HG02884 (cell line): ENCODE measurements around the gene CYP3A4.
"Not testable (repeated sequence)": the region's sequence is repeated elsewhere in the genome, so short reads cannot be mapped to it uniquely, and the experiment has no call there.

Experiments
- ATAC-seq: cut with Tn5 transposase; IDR thresholded peaks from one replicate; pipeline ENCODE4 v1.9.1; 2021; ENCODE audit warnings: mild to moderate bottlenecking, moderate library complexity; ENCODE audit not compliant: unreplicated experiment

CYP3A4 gene

DNA sequence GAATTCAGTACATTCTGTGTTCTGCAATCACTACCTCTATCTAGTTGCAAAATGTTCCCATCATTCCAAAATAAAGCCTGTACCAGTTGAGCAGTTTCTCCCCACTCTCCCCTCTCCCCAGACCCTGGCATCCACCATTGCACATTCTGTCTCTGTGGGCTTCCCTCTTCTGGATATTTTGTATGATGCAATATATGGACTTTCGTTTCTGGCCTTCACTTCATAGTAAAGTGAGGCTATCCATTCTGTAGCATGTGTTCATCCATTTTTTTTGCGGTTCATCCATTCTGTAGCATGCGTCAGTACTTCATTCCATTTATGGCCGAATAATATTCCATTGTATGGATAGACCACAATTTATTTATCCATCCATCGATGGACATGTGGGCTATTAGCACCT, 9.5 kb upstream of the CYP3A4 start:
- no peak for ATAC-seq

DNA sequence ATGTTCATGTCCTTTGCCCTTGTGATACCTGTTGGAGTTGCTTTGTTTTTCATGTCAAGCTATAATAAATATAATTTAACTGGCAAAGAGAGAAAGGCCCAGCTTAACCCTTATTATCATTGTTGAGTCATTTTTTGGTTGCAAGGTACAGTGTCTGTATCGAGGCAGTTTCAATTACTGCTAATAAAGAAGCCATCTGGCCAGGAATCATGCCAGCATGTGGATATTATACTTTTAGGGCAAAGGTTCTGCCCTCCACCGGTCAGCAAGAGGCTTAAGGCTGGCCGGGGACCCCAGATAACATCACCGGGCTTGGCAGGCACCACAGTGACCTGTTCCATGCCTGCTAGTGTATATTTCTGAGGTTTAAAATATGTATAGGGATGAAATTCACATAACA, 9.0 kb upstream of the CYP3A4 start:
- ATAC-seq = no peak

DNA sequence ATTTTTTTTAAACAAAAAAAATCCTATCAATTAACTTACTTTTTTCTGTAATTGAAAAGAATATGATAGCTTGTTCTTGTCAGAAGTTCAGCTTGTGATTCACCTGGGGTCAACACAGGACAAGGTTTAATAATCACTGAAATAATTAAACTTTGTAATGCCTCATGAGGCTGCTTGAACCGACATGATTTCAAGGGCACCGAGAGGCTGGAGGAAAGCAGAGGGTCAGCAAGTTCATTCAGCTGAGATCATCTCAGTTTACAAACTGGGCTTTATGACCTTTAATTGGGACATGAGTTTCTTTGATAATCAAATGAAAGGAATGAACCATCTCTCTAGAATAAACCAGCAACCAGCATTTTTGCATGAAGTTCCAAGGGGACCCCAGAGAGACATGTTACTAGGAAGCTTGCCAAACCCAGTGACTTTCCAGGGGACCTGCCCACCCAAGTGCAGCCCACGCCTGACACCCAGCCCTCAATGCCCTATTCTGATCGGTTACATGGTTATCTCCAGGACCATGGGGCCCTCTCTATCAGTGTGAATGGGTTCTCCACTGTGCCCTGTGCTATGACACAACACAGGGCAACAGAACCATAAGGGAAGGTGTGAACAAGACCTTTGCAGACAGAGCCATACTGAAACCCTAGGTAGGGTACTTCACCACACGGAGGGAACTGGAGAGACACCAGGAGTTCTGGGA, 7.8 kb upstream of the CYP3A4 start:
- ATAC-seq = no peak

DNA sequence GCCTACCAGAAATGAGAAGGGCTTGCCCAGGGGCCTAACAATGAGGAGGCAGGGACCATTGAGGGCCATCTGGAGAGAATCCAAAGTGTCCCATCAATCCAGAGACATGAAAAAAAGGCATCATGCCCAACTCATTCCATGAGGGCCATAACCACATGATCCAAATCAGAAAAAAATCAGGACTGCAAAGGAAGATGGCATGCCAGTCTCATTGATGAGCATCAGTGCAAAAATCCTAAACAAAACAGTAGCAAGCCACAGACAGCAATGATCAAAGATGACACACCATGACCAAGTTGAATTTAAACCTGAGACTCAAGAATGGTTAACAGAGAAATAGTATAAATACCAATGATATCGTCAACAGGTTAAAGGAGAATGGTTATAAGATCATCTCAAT, 7.0 kb upstream of the CYP3A4 start:
- ATAC-seq = no peak

DNA sequence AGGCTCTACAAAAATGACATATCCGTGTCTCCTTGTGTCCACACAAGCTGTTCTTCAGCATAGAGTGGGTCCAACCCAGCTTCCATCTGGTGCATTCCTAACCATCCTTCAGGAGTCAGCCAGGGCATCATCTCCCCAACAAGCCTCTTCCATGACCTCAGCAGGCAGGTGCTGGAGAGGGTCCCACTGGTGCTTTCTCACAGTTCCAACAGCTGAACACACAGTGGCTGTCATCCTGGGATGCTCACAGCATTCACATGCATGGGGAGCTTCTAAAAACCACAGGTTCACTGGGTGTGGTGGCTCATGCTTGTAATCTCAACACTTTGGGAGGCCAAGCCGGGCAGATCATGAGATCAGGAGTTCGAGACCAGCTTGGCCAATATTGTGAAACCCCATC, 6.4 kb upstream of the CYP3A4 start:
- ATAC-seq = no peak

DNA sequence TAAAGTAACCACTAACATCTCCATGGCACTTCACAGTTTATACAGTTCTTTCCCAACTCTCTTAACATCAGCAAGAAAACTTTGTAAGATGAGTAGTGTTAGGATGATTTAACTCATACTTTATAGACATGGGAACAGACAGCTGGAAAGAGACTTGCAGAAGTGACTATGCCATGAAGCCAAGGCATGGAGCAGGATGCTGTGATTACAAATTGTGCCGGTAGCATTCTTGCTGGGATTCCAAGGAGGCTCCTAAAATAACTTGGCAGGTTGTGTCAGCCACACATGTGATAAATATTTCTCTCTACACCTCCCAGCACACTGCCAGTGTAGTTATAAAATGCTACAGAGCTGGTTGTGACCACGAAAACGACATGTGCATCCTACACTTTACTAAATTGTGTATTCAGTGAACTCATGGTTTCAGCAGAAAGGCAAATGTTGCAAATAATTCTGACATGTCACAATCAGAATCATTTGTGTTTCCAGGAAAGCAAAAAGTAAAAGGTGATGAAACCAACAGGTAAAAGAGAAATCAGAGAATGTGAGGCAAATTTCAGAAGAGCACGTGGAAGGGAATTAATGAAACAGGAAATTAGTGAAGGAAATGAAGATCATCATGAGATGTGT, 5.6 kb upstream of the CYP3A4 start:
- no peak for ATAC-seq

DNA sequence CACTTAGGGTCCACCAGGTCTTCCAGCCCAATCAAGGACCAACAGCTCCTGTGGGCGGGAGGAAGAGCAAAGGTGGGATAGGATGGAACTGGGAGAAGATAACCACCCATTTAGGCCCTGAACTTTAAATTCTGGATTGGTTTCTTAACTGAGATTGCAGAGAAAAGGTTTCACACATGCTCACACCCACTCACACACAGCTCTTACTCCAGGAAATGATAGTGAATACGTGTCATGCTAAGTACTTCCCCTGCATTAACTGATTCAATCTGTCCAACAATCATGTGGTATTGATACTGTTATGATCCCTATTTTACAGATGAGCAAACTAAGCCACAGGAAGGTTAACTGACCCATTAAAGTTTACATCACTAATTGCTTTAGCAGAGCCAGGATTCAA, 4.6 kb upstream of the CYP3A4 start:
- no peak for ATAC-seq

DNA sequence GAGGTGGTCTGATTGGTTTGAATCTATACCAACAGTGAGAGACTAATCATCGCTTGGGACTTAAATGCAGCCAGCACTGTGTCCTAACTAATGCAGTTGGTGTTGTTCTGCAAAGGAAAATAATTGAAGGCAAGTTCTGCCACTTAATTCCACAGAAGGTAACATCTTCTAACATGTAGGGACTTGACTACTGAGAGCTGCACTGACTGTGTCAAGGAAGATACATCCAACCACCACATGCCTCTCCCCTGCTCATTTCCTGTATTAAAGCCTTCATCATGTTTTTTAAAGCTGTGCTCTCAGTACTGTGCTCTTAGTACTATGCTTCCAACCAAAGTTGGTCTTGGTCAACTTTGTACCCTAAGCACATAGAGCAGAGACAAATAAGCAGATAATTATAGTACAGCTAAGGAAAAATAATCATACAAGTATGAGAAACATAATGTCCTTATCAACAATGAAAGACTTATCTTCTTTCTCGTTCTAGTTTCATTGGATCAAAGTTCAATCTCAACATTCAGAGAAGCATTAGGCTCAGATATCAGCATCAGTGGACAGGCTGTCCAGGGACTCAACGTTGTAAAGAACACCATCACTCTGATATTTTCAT, 2.8 kb upstream of the CYP3A4 start:
- no peak for ATAC-seq

DNA sequence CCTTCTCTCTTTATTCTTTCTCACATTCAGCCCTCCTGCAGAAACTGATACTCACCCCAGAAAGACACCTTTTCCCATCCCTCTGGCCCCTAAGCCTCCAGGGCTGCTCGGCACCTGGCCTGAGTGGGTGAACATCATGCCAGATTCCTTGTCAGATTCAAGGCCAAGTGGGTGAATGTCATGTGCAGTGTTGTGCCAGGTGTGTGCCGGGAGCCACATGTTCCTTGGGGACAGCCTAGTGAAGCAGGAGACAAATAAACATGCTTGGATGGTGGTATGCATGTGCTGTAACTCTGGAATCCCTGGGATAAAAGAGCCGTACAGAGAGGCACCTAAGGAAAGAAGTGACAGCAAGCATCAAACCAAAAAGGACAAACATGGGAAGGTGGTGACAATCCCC, 1.7 kb upstream of the CYP3A4 start:
- not testable (repeated sequence) for ATAC-seq

DNA sequence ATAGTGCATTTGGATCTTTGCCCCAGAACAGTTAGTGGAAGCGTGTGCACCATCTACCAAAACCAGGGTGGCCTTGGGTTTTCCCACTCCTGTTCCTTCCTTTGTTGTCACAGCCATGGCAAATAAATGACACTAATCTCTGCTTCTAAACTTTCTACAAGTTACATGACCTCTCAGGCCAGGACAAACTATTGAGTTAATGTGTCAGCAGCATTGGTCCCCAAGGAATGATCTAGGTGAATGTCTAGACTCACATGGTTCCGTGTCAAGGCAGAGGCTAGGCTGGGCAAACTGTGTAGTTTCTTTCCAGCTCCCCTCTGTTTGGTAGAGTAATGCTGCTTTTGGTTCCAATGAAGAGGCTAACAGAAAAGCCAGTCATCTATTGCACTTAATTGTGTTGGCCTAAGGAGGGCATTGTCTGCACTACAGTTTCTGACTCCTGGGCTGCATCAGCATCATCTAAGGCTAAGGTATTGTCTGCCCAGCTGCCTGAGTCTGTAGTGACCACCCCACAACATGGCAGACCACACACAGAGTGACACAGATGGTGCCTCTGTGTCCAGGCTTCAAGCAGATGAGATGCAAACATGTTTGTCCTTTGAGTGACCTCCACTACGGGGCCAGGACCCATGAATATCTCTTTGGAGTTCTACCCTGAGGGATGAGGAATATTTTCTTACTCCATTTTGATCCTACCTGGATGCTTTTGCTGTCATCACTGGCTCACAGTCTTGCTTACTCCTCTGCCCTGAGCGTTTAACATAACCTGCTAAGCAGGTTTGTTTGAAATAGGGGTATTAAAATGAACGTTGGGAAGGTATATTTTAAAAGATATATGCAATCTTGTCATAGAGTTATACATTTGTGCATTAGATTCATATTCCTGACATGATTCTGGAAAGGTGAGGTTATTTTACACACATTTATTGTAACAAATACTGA, 1.7 kb downstream of the CYP3A4 start:
- no peak for ATAC-seq

DNA sequence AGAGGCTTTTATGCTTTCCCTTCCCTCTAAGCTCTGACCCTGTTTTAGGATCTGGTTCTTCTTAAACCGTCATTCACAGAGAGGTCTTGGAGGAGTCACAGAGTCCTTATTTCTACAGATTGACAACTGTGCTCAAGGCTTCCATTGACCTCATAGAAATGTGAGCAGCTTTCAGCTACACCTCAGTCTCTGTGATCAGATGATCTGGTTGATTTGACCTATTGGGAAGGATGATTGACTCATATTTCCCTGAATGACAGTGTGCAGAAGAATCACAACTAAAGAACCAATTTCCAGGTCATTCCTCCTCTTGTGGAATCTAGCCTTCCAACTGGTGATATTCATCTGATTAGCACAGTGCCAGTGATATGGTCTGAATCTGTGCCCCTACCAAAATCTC, 3.4 kb downstream of the CYP3A4 start:
- ATAC-seq = no peak

DNA sequence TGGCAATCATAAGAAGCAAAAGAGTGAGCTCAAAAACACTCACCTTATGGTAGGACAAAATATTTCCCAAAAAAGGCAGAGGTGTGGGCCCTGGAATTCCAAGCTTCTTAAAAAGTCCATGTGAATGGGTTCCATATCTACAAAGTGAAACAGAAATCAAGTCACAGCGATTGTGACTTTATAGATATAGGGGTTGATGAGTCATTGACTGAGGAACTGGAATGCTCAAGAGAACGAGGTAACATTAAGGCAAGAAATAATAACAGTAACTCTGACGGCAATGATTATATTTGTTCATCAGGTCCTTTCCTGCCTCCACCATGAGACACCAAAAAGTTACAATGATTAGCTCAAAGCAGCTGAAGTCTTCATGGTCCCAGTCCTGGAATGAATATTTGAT, 4.0 kb downstream of the CYP3A4 start:
- no peak for ATAC-seq

DNA sequence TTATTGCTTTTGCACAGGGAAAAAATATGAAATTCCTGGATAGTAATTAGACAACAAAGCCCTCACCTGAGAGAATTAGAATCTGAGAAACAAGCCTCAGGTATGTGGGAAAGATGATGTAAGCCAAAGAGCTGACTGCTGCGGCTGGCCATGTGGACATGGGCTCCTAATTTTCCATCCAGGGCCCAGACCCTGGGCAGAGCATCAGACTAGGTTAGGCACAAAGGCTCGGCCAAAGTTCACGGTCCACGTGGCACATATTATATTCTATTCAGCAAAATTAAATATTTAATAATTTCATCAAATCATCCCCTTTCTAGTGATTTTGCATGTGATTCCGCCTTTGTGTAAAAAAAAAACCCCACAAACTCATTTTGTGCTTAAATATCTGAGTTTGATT, 5.1 kb downstream of the CYP3A4 start:
- no peak for ATAC-seq

DNA sequence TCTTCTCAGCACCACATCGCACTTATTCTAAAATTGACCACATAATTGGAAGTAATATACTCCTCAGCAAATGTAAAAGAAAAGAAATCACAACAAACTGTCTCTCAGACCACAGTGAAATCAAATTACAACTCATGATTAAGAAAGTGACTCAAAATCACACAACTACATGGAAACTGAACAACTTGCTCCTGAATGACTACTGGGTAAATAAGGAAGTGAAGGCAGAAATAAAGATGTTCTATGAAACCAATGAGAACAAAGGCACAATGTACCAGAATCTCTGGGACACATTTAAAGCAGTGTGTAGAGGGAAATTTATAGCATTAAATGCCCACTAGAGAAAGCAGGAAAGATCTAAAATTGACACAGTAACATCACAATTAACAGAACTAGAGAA, 10.6 kb downstream of the CYP3A4 start:
- ATAC-seq = not testable (repeated sequence)

DNA sequence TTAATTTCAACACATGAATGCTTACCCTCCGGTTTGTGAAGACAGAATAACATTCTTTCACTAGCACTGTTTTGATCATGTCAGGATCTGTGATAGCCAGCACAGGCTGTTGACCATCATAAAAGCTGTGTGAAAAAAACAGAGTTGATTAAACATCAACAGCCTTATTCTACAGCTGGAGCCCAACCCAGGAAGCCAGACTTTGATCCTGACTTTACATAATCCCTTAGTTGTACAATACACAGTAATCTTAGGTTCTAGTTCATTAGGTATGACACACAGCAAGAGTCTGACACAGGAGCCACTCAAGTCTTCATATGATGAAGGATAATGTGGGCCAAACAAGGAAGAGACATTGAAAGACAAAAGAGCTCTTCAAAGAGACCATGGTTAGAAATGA, 11.4 kb downstream of the CYP3A4 start:
- ATAC-seq = no peak

DNA sequence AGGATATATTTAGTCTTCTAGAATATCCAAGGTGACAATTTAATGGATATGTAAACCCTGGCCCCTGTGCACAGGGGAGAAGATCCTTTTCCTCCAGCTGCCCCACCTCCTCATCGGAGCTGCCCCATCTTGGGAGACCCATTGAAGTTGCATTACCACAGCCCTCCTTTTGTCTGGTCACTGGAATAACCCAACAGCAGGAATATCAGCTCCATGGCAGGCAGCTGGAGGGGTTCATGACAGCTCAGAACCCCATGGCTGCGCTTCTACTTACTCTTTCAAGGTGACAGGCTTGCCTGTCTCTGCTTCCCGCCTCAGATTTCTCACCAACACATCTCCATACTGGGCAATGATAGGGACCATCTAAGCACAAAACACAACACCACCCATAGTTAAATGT, 14.5 kb downstream of the CYP3A4 start:
- not testable (repeated sequence) for ATAC-seq

DNA sequence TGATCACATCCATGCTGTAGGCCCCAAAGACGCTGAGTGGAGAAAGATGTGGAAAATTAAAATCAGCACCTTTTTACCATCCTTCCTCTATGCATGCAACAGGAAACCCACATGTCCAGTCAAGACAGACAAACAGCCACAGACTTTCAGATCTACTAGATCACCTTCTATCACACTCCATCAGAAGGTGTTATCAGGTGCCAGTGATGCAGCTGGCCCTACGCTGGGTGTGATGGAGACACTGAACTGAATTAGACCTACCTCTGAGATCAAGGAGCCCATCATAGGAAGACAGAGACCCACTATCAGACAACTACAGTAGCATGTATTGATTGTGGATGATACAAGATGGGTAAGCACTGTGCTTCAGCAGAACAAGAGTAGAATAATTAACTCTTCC, 15.5 kb downstream of the CYP3A4 start:
- no peak for ATAC-seq

DNA sequence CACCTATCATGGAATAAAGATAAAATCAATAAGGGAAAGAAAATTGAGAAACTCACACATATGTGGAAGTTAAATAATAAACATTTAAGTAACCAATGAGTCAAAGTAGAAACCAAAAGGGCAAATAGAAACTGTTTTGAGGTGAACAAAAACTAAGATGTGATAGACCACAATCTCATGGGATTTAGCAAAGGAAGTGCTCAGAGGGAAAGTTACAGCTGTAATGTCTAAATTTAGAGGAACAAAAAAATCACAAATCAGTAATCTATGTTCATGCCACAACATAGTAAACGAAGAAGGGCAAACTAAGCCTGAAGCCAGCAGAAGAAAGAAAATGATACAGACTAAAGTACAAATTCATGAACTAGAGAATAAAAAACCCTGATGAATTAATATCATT, 16.3 kb downstream of the CYP3A4 start:
- no peak for ATAC-seq

DNA sequence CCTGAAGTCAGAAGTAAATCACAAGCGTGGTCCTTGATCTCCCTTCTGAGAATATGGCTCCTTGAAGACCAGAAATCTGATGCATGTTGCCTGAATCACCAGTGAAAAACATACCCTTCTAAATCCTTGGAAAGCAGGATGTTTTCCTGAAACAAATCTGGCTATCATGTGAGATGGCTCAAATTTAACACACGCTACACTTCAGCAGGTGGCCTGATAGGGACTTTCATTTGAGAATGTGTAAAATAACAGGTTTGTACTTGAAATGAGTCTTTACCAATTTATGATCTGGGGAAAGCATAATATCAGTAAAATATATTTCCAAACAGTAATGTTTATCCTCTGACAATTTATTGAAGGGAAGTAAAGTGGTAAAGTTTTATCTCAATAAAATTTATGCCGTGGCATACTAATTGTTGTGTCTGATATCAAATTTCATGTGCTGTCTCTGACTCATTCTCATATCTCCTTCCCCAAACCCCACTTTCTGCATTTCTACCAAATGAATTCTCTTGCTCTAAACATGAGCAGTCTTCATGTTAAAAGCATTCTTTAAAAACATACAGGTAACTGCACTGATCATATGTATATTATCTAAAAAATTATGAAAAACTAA, 17.4 kb downstream of the CYP3A4 start:
- ATAC-seq = no peak

DNA sequence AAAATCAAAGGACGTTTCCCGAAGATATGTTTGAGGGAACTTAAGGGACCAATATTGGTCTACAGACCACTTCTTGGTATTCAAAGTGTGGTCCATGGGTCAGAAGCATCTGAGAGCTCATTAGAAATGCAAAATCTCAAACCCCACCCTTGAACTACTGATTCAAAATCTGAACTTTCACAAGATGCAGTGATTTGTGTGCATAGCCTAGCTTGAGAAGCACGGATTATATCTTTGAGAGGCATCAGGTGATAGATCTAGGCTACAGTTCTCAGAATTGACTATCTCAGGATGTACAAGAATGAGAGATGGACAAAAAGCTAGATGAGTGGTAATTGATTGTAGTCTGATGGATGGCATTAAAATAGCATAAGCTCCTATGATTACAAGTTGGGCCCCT, 19.5 kb downstream of the CYP3A4 start:
- no peak for ATAC-seq
